ENCODE results near the gene NPHS1. TPM values are rescaled to one million over a fixed set of nuclear protein-coding genes. Genes with fewer than 3 reads are reported as not detected.

The NPHS1 gene
- total and polyA plus RNA-seq, 2 experiments from 2014 or later = not detected

GRCh38 chr19:35890113-35890650, 37.9 kb upstream of the NPHS1 start:
- H4K20me1 ChIP-seq (ENCODE audit: insufficient read depth) = no peaks in the 10 kb centered on the region
- H3K9me3 ChIP-seq (ENCODE audit: low read depth) = no peaks in the 10 kb centered on the region
- DNase-seq = no peak
- no peaks in the 10 kb centered on the region for H3K79me2 ChIP-seq (ENCODE audit: insufficient read depth)
- no peak for TF ChIP-seq EZH2phosphoT487 (IDR thresholded peaks at IDR 0.05; ENCODE audit: insufficient read depth, low read depth)
- no peak for TF ChIP-seq EZH2 (IDR thresholded peaks at IDR 0.05; ENCODE audit: insufficient read depth, poor library complexity, severe bottlenecking)
- H3K4me2 ChIP-seq (ENCODE audit: unreplicated experiment) = no peak overlapping the region
- H3K9me2 ChIP-seq (ENCODE audit: insufficient read depth) = no peaks in the 10 kb centered on the region
- no peak overlapping the region for H3K4me3 ChIP-seq
- 84 to 85% methylated on average over 7 to 13 of the region's 13 CpGs for WGBS, 2 experiments (ENCODE audit: low coverage in 1 of 2, low lambda C conversion rate in 2 of 2, missing lambda C conversion rate in 2 of 2)
- no peaks in the 10 kb centered on the region for H3K4me1 ChIP-seq (ENCODE audit: insufficient read depth)
- no peak overlapping the region for H2AFZ ChIP-seq
- no peak overlapping the region for H3K9ac ChIP-seq
- no peaks in the 10 kb centered on the region for H3K27me3 ChIP-seq (replicated peaks; ENCODE audit: insufficient read depth)
- peaks cover 41% of the 10 kb centered on the region for H3K36me3 ChIP-seq (ENCODE audit: low read depth)
- peaks cover 9% of the 10 kb centered on the region; the same call in 1 of the 2 replicates for H3F3A ChIP-seq (ENCODE audit: insufficient read depth)
- H3K27ac ChIP-seq = no peak overlapping the region
- in situ Hi-C loops (cut with MboI) = no loop called here

DNA sequence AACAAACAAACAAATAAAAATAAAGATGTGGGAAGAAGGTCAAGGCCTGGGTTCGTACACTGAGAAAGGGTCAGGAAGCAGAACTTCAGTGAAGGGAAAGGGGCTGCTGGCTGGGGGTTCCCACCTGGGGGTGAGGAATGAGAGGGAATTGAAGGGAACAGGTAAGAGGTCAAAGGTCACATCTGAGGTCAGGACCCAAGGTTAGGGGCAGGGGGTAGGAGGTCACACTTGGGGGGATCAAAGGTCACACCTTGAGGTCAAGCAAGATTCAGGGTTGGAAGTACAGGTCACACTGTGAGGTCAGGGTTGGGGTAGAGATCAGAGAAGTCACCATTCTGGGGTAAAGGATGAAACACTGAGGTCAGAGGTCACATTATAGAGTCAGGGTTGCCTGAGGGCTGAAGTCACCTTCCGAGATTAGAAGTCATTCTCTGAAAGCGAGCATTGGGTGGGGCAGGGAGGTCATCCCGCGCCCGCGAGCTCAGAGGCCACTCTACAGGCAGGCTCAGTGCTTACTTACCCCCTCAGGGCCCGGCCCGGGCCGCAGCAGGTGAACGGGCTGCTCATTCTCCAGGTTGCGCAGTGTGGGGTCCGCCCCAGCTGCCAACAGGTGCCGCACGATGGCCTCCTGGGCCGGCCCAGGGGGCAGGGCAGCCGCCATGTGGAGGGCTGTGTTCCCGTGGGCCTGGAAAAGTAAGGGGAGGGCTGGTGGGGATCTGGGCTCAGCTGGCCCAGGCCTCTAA, 37.2 kb upstream of the NPHS1 start:
- H3K27ac ChIP-seq = no peak overlapping the region
- H3K9me2 ChIP-seq (ENCODE audit: insufficient read depth) = no peaks in the 10 kb centered on the region
- peaks cover 40% of the 10 kb centered on the region for H3K36me3 ChIP-seq (ENCODE audit: low read depth)
- peaks cover 10% of the 10 kb centered on the region; the same call in 1 of the 2 replicates for H3F3A ChIP-seq (ENCODE audit: insufficient read depth)
- no peak overlapping the region for H2AFZ ChIP-seq
- H4K20me1 ChIP-seq (ENCODE audit: insufficient read depth) = no peaks in the 10 kb centered on the region
- WGBS, 2 experiments (ENCODE audit: low coverage in 1 of 2, low lambda C conversion rate in 2 of 2, missing lambda C conversion rate in 2 of 2) = 91% methylated on average over 17 to 18 of the region's 18 CpGs
- no peak overlapping the region for H3K9ac ChIP-seq
- no peaks in the 10 kb centered on the region for H3K79me2 ChIP-seq (ENCODE audit: insufficient read depth)
- H3K27me3 ChIP-seq (replicated peaks; ENCODE audit: insufficient read depth) = no peaks in the 10 kb centered on the region
- H3K9me3 ChIP-seq (ENCODE audit: low read depth) = no peaks in the 10 kb centered on the region
- no peak for DNase-seq
- H3K4me1 ChIP-seq (ENCODE audit: insufficient read depth) = no peaks in the 10 kb centered on the region
- in situ Hi-C loops (cut with MboI) = no loop called here
- H3K4me2 ChIP-seq (ENCODE audit: unreplicated experiment) = no peak overlapping the region
- TF ChIP-seq EZH2 (IDR thresholded peaks at IDR 0.05; ENCODE audit: insufficient read depth, poor library complexity, severe bottlenecking) = no peak
- no peak for TF ChIP-seq EZH2phosphoT487 (IDR thresholded peaks at IDR 0.05; ENCODE audit: insufficient read depth, low read depth)
- no peak overlapping the region for H3K4me3 ChIP-seq

- H3K27me3 ChIP-seq (replicated peaks; ENCODE audit: insufficient read depth) = no peaks in the 10 kb centered on the region
- WGBS, 2 experiments (ENCODE audit: low coverage in 1 of 2, low lambda C conversion rate in 2 of 2, missing lambda C conversion rate in 2 of 2) = 90% methylated on average over 9 of the region's 9 CpGs
- H3K9me3 ChIP-seq (ENCODE audit: low read depth) = no peaks in the 10 kb centered on the region
Observed at GRCh38 chr19:35888398-35888797, 36.1 kb upstream of the NPHS1 start.

GRCh38 chr19:35887197-35887596, 34.9 kb upstream of the NPHS1 start:
- Histone ChIP-seq H2AFZ (no peak overlapping the region), H3K4me3 (no peak overlapping the region), H3K9me2 (ENCODE audit: insufficient read depth) (no peaks in the 10 kb centered on the region), H3K27ac (no peak overlapping the region), H3K9ac (no peak overlapping the region), H3K36me3 (ENCODE audit: low read depth) (peaks cover 18% of the 10 kb centered on the region), H4K20me1 (ENCODE audit: insufficient read depth) (no peaks in the 10 kb centered on the region), H3K4me1 (ENCODE audit: insufficient read depth) (no peaks in the 10 kb centered on the region), H3K9me3 (ENCODE audit: low read depth) (no peaks in the 10 kb centered on the region), H3K27me3 (replicated peaks; ENCODE audit: insufficient read depth) (no peaks in the 10 kb centered on the region), H3K4me2 (ENCODE audit: unreplicated experiment) (no peak overlapping the region), H3K79me2 (ENCODE audit: insufficient read depth) (no peaks in the 10 kb centered on the region), H3F3A (ENCODE audit: insufficient read depth) (peaks cover 11% of the 10 kb centered on the region; the same call in 1 of the 2 replicates)
- in situ Hi-C loops (cut with MboI) = no loop called here
- TF ChIP-seq EZH2 (IDR thresholded peaks at IDR 0.05; ENCODE audit: insufficient read depth, poor library complexity, severe bottlenecking) (no peak), EZH2phosphoT487 (IDR thresholded peaks at IDR 0.05; ENCODE audit: insufficient read depth, low read depth) (no peak)
- no peak for DNase-seq
- 93 to 97% methylated on average over 5 of the region's 5 CpGs for WGBS, 2 experiments (ENCODE audit: low coverage in 1 of 2, low lambda C conversion rate in 2 of 2, missing lambda C conversion rate in 2 of 2)

More at GRCh38 chr19:35888398-35888797, 36.1 kb upstream of the NPHS1 start:
- Histone ChIP-seq H2AFZ (no peak overlapping the region), H3K4me1 (ENCODE audit: insufficient read depth) (no peaks in the 10 kb centered on the region), H3K4me2 (ENCODE audit: unreplicated experiment) (no peak overlapping the region), H3K36me3 (ENCODE audit: low read depth) (peaks cover 28% of the 10 kb centered on the region), H3K9me2 (ENCODE audit: insufficient read depth) (no peaks in the 10 kb centered on the region), H3K27ac (no peak overlapping the region), H3K79me2 (ENCODE audit: insufficient read depth) (no peaks in the 10 kb centered on the region), H3F3A (ENCODE audit: insufficient read depth) (peaks cover 6% of the 10 kb centered on the region; the same call in 1 of the 2 replicates), H3K9ac (no peak overlapping the region), H4K20me1 (ENCODE audit: insufficient read depth) (no peaks in the 10 kb centered on the region), H3K4me3 (no peak overlapping the region)
- in situ Hi-C loops (cut with MboI) = no loop called here
- no peak for DNase-seq
- TF ChIP-seq EZH2 (IDR thresholded peaks at IDR 0.05; ENCODE audit: insufficient read depth, poor library complexity, severe bottlenecking) = no peak
- TF ChIP-seq EZH2phosphoT487 (IDR thresholded peaks at IDR 0.05; ENCODE audit: insufficient read depth, low read depth) = no peak
